Liver (tissue), 9 donors: ENCODE data around the gene APPBP2. TPM values are rescaled to one million over a fixed set of nuclear protein-coding genes. Genes with fewer than 3 reads are reported as not detected.

Experiments used
- DNase-seq: peaks from one replicate; pipeline ENCODE4 v3.0.0-alpha.2; 2017; ENCODE audit warnings: low spot score
- H3K27ac ChIP-seq, 2 donors: one replicate each; pipeline ENCODE4 v1.7.0; 2013; ENCODE audit warnings: inconsistent platforms in 2 of 2, low read length in 2 of 2, control low read depth in 1 of 2, low read depth in 1 of 2, mild to moderate bottlenecking in 1 of 2
- H3K27me3 ChIP-seq, 4 donors: one replicate each; pipeline versions ENCODE4 v1.6.1 to v1.7.0; 2013; ENCODE audit warnings: low read length in 3 of 4, inconsistent platforms in 1 of 4, mild to moderate bottlenecking in 1 of 4, moderate library complexity in 1 of 4; ENCODE audit not compliant: control insufficient read depth in 4 of 4, insufficient read depth in 4 of 4
- H3K36me3 ChIP-seq, 4 donors: one replicate each; pipeline versions ENCODE4 v1.6.1 to v1.7.0; 2013; ENCODE audit warnings: low read length in 3 of 4, mild to moderate bottlenecking in 3 of 4, low read depth in 1 of 4, moderate library complexity in 1 of 4; ENCODE audit not compliant: control insufficient read depth in 4 of 4, insufficient read depth in 3 of 4
- H3K4me1 ChIP-seq, 4 donors: one replicate each; pipeline versions ENCODE4 v1.6.1 to v1.7.0; 2013; ENCODE audit warnings: low read length in 3 of 4, mild to moderate bottlenecking in 3 of 4, moderate library complexity in 1 of 4; ENCODE audit not compliant: control insufficient read depth in 4 of 4, insufficient read depth in 4 of 4
- H3K4me3 ChIP-seq, 3 donors: one replicate each; pipeline versions ENCODE4 v1.6.1 to v1.7.0; 2013; ENCODE audit warnings: low read length in 3 of 3, control low read depth in 1 of 3, low read depth in 1 of 3, mild to moderate bottlenecking in 1 of 3
- H3K9ac ChIP-seq, 2 donors: one replicate each; pipeline ENCODE4 v1.7.0; 2013; ENCODE audit warnings: low read length in 2 of 2, mild to moderate bottlenecking in 2 of 2, moderate library complexity in 2 of 2, control low read depth in 1 of 2, low read depth in 1 of 2
- H3K9me3 ChIP-seq, 4 donors: one replicate each; pipeline versions ENCODE4 v1.6.1 to v1.7.0; 2013; ENCODE audit warnings: low read length in 3 of 4; ENCODE audit not compliant: control insufficient read depth in 4 of 4
- EGR1 ChIP-seq, 2 donors: IDR thresholded peaks; 2 replicates each; pipeline ENCODE4 v1.6.1; 2016 to 2018; ENCODE audit warnings: antibody characterized with exemption in 2 of 2, low read depth in 2 of 2
- FOXA1 ChIP-seq: IDR thresholded peaks from 2 replicates; pipeline ENCODE4 v1.6.1; 2016; ENCODE audit warnings: antibody characterized with exemption
- FOXA2 ChIP-seq: IDR thresholded peaks from 2 replicates; pipeline ENCODE4 v1.6.1; 2016; ENCODE audit warnings: antibody characterized with exemption
- GABPA ChIP-seq, 2 donors: IDR thresholded peaks in 1 of 2; conservative IDR thresholded peaks in 1 of 2; 2 replicates each; pipeline ENCODE4 v1.6.1; 2016; ENCODE audit warnings: antibody characterized with exemption in 2 of 2, mild to moderate bottlenecking in 1 of 2, moderate library complexity in 1 of 2
- HNF4A ChIP-seq, 2 donors: conservative IDR thresholded peaks; 2 replicates each; pipeline ENCODE4 v1.6.1; 2016; ENCODE audit warnings: antibody characterized with exemption in 2 of 2, mild to moderate bottlenecking in 2 of 2
- HNF4G ChIP-seq: IDR thresholded peaks from 2 replicates; pipeline ENCODE4 v1.6.1; 2016; ENCODE audit warnings: antibody characterized with exemption
- JUND ChIP-seq, 2 donors: IDR thresholded peaks; 2 replicates each; pipeline ENCODE4 v1.6.1; 2016; ENCODE audit warnings: antibody characterized with exemption in 2 of 2
- NR2F2 ChIP-seq: IDR thresholded peaks from 2 replicates; pipeline ENCODE4 v1.6.1; 2016; ENCODE audit warnings: antibody characterized with exemption
- RAD21 ChIP-seq, 2 donors: IDR thresholded peaks; 2 replicates each; pipeline ENCODE4 v1.6.1; 2016; ENCODE audit warnings: antibody characterized with exemption in 2 of 2, mild to moderate bottlenecking in 2 of 2
- RXRA ChIP-seq, 2 donors: IDR thresholded peaks; 2 replicates each; pipeline ENCODE4 v1.6.1; 2017 to 2018; ENCODE audit warnings: antibody characterized with exemption in 2 of 2, mild to moderate bottlenecking in 1 of 2
- TAF1 ChIP-seq: conservative IDR thresholded peaks from 2 replicates; pipeline ENCODE4 v1.6.1; 2016; ENCODE audit warnings: antibody characterized with exemption, mild to moderate bottlenecking
- YY1 ChIP-seq: IDR thresholded peaks from 2 replicates; pipeline ENCODE4 v1.6.1; 2016; ENCODE audit warnings: antibody characterized with exemption, mild to moderate bottlenecking
- whole genome bisulfite sequencing: extraction: QIAGEN DNeasy Blood & Tissue Kit; methylation state at CpG from one replicate; pipeline ENCODE4 v1.1.7; 2013; 5-methylcytosine and 5-hydroxymethylcytosine counted together
- polyA plus RNA-seq, 2 donors: library from polyadenylated mRNA; stranded (reverse) in 1 of 2; unstranded in 1 of 2; fragments of 200-250 nt in 1 of 2; fragments of >200 nt in 1 of 2; fragmentation: Nextera tagmentation in 1 of 2; extraction: Ambion mirVana in 1 of 2; gene quantifications; one replicate each; pipeline versions ENCODE4 v1.2.1 to v1.2.3, GENCODE V29; 2013 to 2015
- total RNA-seq, 2 donors: library from RNA; depleted of rRNA; stranded (reverse); fragments of >200 nt; gene quantifications; one replicate each; pipeline ENCODE4 v1.2.3, GENCODE V29; 2014
- TF ChIP-seq, protein P1 (sequence below): IDR thresholded peaks from 2 replicates; pipeline ENCODE4 v1.6.1; 2016; ENCODE audit warnings: antibody characterized with exemption
- TF ChIP-seq, protein P2 (sequence below): IDR thresholded peaks from 2 replicates; pipeline ENCODE4 v1.6.1; 2016; ENCODE audit warnings: antibody characterized with exemption, mild to moderate bottlenecking
- TF ChIP-seq, protein P3 (sequence below): IDR thresholded peaks from 2 replicates; pipeline ENCODE4 v1.6.1; 2016; ENCODE audit warnings: antibody characterized with exemption
- donor health status: healthy.
- donor health status: healthy.
- donor health status: healthy.
- donor health status: healthy.
- donor health status: healthy.

APPBP2 gene
- total and polyA plus RNA-seq, 4 donors: 4.6 to 17.3 (median 9.2) TPM

DNA sequence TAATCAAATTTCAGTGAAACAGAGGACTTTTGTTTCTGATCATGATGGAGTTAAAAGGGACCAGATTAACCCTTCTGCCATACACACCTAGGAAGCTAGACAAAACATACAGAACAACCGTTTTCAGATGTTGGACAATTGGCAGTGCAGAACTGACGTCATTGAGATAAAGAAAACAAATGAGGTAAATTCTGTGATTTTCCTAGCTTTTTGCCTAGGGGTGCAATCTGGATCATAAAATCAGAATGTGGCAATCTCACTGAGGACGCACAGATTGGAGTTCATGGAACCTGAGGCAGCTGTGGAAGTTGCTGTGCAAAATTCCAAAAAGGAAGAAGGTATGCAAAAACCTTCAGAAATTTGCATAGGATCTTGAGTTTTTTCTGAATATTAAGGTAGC, 119.2 kb downstream of the APPBP2 start:
- WGBS: 93% methylated on average over 3 of the region's 3 CpGs
- TF ChIP-seq JUND (IDR thresholded peaks at IDR 0.05) (no peak), HNF4A (conservative IDR thresholded peaks at IDR 0.05) (no peak), NR2F2 (no peak), RAD21 (IDR thresholded peaks at IDR 0.05) (no peak)
- no peak overlapping the region for H3K27ac ChIP-seq
- no peaks in the 10 kb centered on the region for H3K36me3 ChIP-seq
- H3K9me3 ChIP-seq: no peaks in the 10 kb centered on the region
- no peak for DNase-seq
- no peaks in the 10 kb centered on the region for H3K27me3 ChIP-seq
- H3K4me3 ChIP-seq: no peak overlapping the region
- H3K9ac ChIP-seq: no peak overlapping the region
- no peaks in the 10 kb centered on the region for H3K4me1 ChIP-seq

DNA sequence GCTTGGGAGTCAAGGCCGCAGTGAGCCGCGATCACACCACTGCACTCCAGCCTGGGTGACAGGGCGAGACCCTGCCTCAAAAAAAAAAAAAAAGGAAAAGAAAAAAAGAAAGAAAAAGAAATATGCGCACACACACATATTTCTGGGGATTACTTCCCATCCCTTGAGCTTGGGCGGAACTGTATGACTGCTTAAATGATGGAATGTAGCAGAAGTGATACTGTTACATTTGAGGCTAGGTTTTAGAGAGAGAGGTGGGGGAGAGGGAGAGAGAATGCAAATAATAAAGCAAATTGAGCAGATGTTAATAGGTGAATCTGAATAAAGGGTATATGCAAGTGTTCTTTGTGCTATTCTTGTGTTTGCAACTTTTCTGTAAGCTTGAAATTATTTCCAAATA, 122.1 kb downstream of the APPBP2 start:
- Histone ChIP-seq H3K4me1 (no peaks in the 10 kb centered on the region), H3K27me3 (no peaks in the 10 kb centered on the region), H3K4me3 (no peak overlapping the region), H3K9me3 (no peaks in the 10 kb centered on the region), H3K27ac (no peak overlapping the region), H3K9ac (no peak overlapping the region), H3K36me3 (no peaks in the 10 kb centered on the region)
- TF ChIP-seq RAD21 (IDR thresholded peaks at IDR 0.05) (no peak), EGR1 (IDR thresholded peaks at IDR 0.05; ENCODE audit: low read depth in 2 of 2) (no peak), FOXA1 (no peak), HNF4G (no peak), NR2F2 (no peak)
- TF ChIP-seq, protein P1, sequence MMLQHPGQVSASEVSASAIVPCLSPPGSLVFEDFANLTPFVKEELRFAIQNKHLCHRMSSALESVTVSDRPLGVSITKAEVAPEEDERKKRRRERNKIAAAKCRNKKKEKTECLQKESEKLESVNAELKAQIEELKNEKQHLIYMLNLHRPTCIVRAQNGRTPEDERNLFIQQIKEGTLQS: no peak
- DNase-seq: no peak
- 91% methylated on average over 6 of the region's 6 CpGs for WGBS

DNA sequence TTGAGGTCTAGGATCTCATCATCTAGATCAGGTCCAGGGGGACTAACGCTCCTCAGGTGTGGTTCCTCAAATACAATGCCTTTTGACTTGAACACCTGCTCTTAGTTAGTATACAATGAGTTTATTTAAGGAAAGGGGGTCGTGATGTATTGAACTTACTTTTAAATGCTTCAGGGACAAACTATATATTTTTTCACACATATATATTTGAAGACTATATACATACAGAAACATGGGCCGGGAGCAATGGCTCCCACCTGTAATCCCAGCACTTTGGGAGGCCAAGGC, 122.6 kb downstream of the APPBP2 start:
- Histone ChIP-seq H3K27ac (no peak overlapping the region), H3K27me3 (no peaks in the 10 kb centered on the region), H3K9me3 (no peaks in the 10 kb centered on the region), H3K4me3 (no peak overlapping the region), H3K4me1 (no peaks in the 10 kb centered on the region), H3K9ac (no peak overlapping the region), H3K36me3 (no peaks in the 10 kb centered on the region)
- no peak for TF ChIP-seq FOXA2
- TF ChIP-seq RXRA (IDR thresholded peaks at IDR 0.05): no peak
- TF ChIP-seq GABPA (IDR thresholded peaks at IDR 0.05 in 1 of 2, conservative IDR thresholded peaks at IDR 0.05 in 1 of 2): no peak
- TF ChIP-seq, protein P2, sequence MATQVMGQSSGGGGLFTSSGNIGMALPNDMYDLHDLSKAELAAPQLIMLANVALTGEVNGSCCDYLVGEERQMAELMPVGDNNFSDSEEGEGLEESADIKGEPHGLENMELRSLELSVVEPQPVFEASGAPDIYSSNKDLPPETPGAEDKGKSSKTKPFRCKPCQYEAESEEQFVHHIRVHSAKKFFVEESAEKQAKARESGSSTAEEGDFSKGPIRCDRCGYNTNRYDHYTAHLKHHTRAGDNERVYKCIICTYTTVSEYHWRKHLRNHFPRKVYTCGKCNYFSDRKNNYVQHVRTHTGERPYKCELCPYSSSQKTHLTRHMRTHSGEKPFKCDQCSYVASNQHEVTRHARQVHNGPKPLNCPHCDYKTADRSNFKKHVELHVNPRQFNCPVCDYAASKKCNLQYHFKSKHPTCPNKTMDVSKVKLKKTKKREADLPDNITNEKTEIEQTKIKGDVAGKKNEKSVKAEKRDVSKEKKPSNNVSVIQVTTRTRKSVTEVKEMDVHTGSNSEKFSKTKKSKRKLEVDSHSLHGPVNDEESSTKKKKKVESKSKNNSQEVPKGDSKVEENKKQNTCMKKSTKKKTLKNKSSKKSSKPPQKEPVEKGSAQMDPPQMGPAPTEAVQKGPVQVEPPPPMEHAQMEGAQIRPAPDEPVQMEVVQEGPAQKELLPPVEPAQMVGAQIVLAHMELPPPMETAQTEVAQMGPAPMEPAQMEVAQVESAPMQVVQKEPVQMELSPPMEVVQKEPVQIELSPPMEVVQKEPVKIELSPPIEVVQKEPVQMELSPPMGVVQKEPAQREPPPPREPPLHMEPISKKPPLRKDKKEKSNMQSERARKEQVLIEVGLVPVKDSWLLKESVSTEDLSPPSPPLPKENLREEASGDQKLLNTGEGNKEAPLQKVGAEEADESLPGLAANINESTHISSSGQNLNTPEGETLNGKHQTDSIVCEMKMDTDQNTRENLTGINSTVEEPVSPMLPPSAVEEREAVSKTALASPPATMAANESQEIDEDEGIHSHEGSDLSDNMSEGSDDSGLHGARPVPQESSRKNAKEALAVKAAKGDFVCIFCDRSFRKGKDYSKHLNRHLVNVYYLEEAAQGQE: no peak
- TF ChIP-seq JUND (IDR thresholded peaks at IDR 0.05): no peak
- no peak for TF ChIP-seq HNF4G
- WGBS: 86% methylated on average over 3 of the region's 3 CpGs
- no peak for DNase-seq

DNA sequence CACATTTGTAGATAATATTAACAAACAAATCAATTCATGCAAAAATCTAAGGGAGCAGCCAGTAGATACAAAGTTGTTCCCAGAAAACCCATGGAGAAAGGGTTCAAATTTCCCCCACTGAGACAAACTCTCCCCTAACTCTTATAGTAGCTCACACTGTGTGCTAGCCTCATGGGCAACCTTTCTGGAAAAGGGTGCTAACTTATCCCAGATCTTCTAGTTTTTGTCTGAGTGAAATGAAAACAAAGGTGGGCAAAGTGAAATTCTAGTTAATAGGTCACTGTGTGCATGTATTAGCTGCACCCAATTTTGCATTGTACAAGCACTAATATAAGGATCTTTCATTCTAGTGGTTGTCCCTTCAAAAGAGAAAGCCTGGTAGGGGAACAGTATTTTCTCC, 124.2 kb downstream of the APPBP2 start:
- TF ChIP-seq FOXA1: no peak
- no peak for TF ChIP-seq HNF4G
- TF ChIP-seq, protein P1: no peak
- TF ChIP-seq EGR1 (IDR thresholded peaks at IDR 0.05; ENCODE audit: low read depth in 2 of 2): no peak
- no peak for TF ChIP-seq YY1
- TF ChIP-seq GABPA (IDR thresholded peaks at IDR 0.05 in 1 of 2, conservative IDR thresholded peaks at IDR 0.05 in 1 of 2): no peak
- no peak for TF ChIP-seq RXRA (IDR thresholded peaks at IDR 0.05)
- no peak for TF ChIP-seq NR2F2
- TF ChIP-seq, protein P3, sequence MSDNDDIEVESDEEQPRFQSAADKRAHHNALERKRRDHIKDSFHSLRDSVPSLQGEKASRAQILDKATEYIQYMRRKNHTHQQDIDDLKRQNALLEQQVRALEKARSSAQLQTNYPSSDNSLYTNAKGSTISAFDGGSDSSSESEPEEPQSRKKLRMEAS: no peak
- TF ChIP-seq RAD21 (IDR thresholded peaks at IDR 0.05): no peak
- TF ChIP-seq TAF1: no peak
- Histone ChIP-seq H3K4me3 (no peak overlapping the region), H3K36me3 (no peaks in the 10 kb centered on the region), H3K9ac (no peak overlapping the region), H3K9me3 (no peaks in the 10 kb centered on the region), H3K4me1 (no peaks in the 10 kb centered on the region), H3K27me3 (no peaks in the 10 kb centered on the region), H3K27ac (no peak overlapping the region)
- DNase-seq: no peak
